SK-N-MC (cell line): Measurements from ENCODE around the gene IPO5.

Experiments
- DNase-seq: peaks from one replicate; pipeline ENCODE4 v3.0.0-alpha.2; 2011; ENCODE audit warnings: low read depth, low spot score
- H3K27ac ChIP-seq: fragments of 200-600 bp; sonication (generic); 2 replicates; pipeline ENCODE4 v1.5.1; 2016; ENCODE audit warnings: mixed run types
- H3K36me3 ChIP-seq: fragments of 200-600 bp; sonication (generic); 2 replicates; pipeline ENCODE4 v1.6.1; 2017; ENCODE audit warnings: antibody characterized with exemption, low read length, mixed read lengths; ENCODE audit not compliant: insufficient read depth
- H3K4me3 ChIP-seq: fragments of 200-600 bp; sonication (generic); 2 replicates; pipeline ENCODE4 v1.5.1; 2016
- H3K9ac ChIP-seq: fragments of 200-600 bp; sonication (generic); 2 replicates; pipeline ENCODE4 v1.8.0; 2017; ENCODE audit warnings: mixed run types, mixed read lengths; ENCODE audit not compliant: insufficient read length
- H3K9me3 ChIP-seq: fragments of 200-600 bp; sonication (generic); 2 replicates; pipeline ENCODE4 v1.6.1; 2017; ENCODE audit warnings: low read depth, mild to moderate bottlenecking, antibody characterized with exemption, low read length, moderate library complexity, mixed read lengths
- EZH2 ChIP-seq: fragments of 200-600 bp; sonication (generic); IDR thresholded peaks from one replicate; pipeline ENCODE4 v1.6.1; 2017; ENCODE audit warnings: antibody characterized with exemption
- FOXP2 ChIP-seq: optimal IDR thresholded peaks from 2 replicates; pipeline ENCODE3; 2011; ENCODE audit warnings: mild to moderate bottlenecking, moderate library complexity; ENCODE audit not compliant: insufficient read depth; ENCODE audit errors: extremely low read length, control extremely low read depth
- POLR2AphosphoS5 ChIP-seq: IDR thresholded peaks from 2 replicates; pipeline ENCODE4 v1.6.1; 2012; ENCODE audit warnings: mild to moderate bottlenecking, low read depth, low read length, borderline replicate concordance

Gene IPO5

GRCh38 chr13:98048265-98048664 is 94.8 kb downstream of the IPO5 start:
- TF ChIP-seq EZH2 (no peak), POLR2AphosphoS5 (no peak), FOXP2 (no peak)
- no peak overlapping the region for H3K4me3 ChIP-seq

GRCh38 chr13:98050041-98050466 is 96.6 kb downstream of the IPO5 start:
- no peak for DNase-seq
- TF ChIP-seq POLR2AphosphoS5 (no peak), FOXP2 (no peak), EZH2 (no peak)
- H3K36me3 ChIP-seq = no peaks in the 10 kb centered on the region
- no peak overlapping the region for H3K9ac ChIP-seq
- no peak overlapping the region for H3K4me3 ChIP-seq
- H3K9me3 ChIP-seq = no peaks in the 10 kb centered on the region
- H3K27ac ChIP-seq = no peak overlapping the region

More at GRCh38 chr13:98048265-98048664, 94.8 kb downstream of the IPO5 start:
- no peak for DNase-seq
- Histone ChIP-seq H3K9ac (no peak overlapping the region), H3K9me3 (no peaks in the 10 kb centered on the region), H3K27ac (no peak overlapping the region), H3K36me3 (no peaks in the 10 kb centered on the region)

GRCh38 chr13:98052412-98052811 is 98.9 kb downstream of the IPO5 start:
- Histone ChIP-seq H3K36me3 (no peaks in the 10 kb centered on the region), H3K4me3 (no peak overlapping the region), H3K27ac (no peak overlapping the region), H3K9me3 (no peaks in the 10 kb centered on the region), H3K9ac (no peak overlapping the region)
- DNase-seq = no peak
- no peak for TF ChIP-seq EZH2

- no peaks in the 10 kb centered on the region for H3K36me3 ChIP-seq
- no peak overlapping the region for H3K9ac ChIP-seq
- no peak for DNase-seq
- no peaks in the 10 kb centered on the region for H3K9me3 ChIP-seq
- no peak overlapping the region for H3K27ac ChIP-seq
- no peak overlapping the region for H3K4me3 ChIP-seq
- TF ChIP-seq FOXP2 = no peak
- no peak for TF ChIP-seq POLR2AphosphoS5
- TF ChIP-seq EZH2 = no peak
Observed at GRCh38 chr13:98054301-98054700, 100.8 kb downstream of the IPO5 start.

GRCh38 chr13:98055623-98056022 is 102.1 kb downstream of the IPO5 start:
- H3K9ac ChIP-seq = no peak overlapping the region
- H3K4me3 ChIP-seq = no peak overlapping the region
- no peak overlapping the region for H3K27ac ChIP-seq
- no peaks in the 10 kb centered on the region for H3K9me3 ChIP-seq
- H3K36me3 ChIP-seq = no peaks in the 10 kb centered on the region
- no peak for TF ChIP-seq FOXP2
- no peak for TF ChIP-seq EZH2
- no peak for DNase-seq

GRCh38 chr13:98056839-98057410 is 103.5 kb downstream of the IPO5 start:
- TF ChIP-seq FOXP2 (no peak), POLR2AphosphoS5 (no peak), EZH2 (no peak)
- Histone ChIP-seq H3K4me3 (no peak overlapping the region), H3K9ac (no peak overlapping the region), H3K27ac (no peak overlapping the region), H3K36me3 (no peaks in the 10 kb centered on the region), H3K9me3 (no peaks in the 10 kb centered on the region)
- DNase-seq = no peak

GRCh38 chr13:98059276-98059675 is 105.8 kb downstream of the IPO5 start:
- Histone ChIP-seq H3K27ac (no peak overlapping the region), H3K36me3 (no peaks in the 10 kb centered on the region), H3K9me3 (no peaks in the 10 kb centered on the region), H3K9ac (no peak overlapping the region), H3K4me3 (no peak overlapping the region)
- DNase-seq = no peak
- TF ChIP-seq EZH2 (no peak), POLR2AphosphoS5 (no peak), FOXP2 (no peak)

GRCh38 chr13:98060282-98060681 is 106.8 kb downstream of the IPO5 start:
- H3K27ac ChIP-seq = peak overlapping the region; percentile 48; the same call in 1 of the 2 replicates
- no peak overlapping the region for H3K4me3 ChIP-seq
- H3K36me3 ChIP-seq = no peaks in the 10 kb centered on the region
- H3K9me3 ChIP-seq = no peaks in the 10 kb centered on the region
- no peak overlapping the region for H3K9ac ChIP-seq
- TF ChIP-seq FOXP2 (no peak), EZH2 (no peak), POLR2AphosphoS5 (no peak)
- no peak for DNase-seq

GRCh38 chr13:98065468-98065867 is 112.0 kb downstream of the IPO5 start:
- H3K36me3 ChIP-seq = no peaks in the 10 kb centered on the region
- H3K27ac ChIP-seq = no peak overlapping the region
- TF ChIP-seq FOXP2 (no peak), EZH2 (no peak), POLR2AphosphoS5 (no peak)
- H3K9me3 ChIP-seq = no peaks in the 10 kb centered on the region
- no peak overlapping the region for H3K4me3 ChIP-seq
- DNase-seq = no peak
- no peak overlapping the region for H3K9ac ChIP-seq
